A549 (cell line): ENCODE measurements around the gene XIRP1.

Source experiments
- CTCF ChIP-seq: fragments of >200 bp; sonication (Bioruptor Twin); formaldehyde crosslinking; IDR thresholded peaks from 3 replicates; pipeline ENCODE4 v1.5.1; 2016
- EP300 ChIP-seq, 2 experiments: fragments of >200 bp; sonication (Bioruptor Twin); formaldehyde crosslinking; IDR thresholded peaks; 2 replicates in 1 of 2; 3 replicates in 1 of 2; pipeline ENCODE4 v1.6.1; 2016 to 2017
- ESRRA ChIP-seq: fragments of 150-350 bp; IDR thresholded peaks from 2 replicates; pipeline ENCODE4 v1.6.1; 2014; ENCODE audit warnings: mild to moderate bottlenecking, low read length, borderline replicate concordance
- MAX ChIP-seq: IDR thresholded peaks from 2 replicates; pipeline ENCODE4 v1.6.1; 2012
- MAZ ChIP-seq: fragments of 150-350 bp; IDR thresholded peaks from 2 replicates; pipeline ENCODE4 v1.6.1; 2014; ENCODE audit warnings: antibody characterized with exemption, low read depth, low read length, borderline replicate concordance
- PHF8 ChIP-seq: fragments of 200-600 bp; sonication (generic); IDR thresholded peaks from 2 replicates; pipeline ENCODE4 v1.6.1; 2016; ENCODE audit warnings: low read depth, mild to moderate bottlenecking, antibody characterized with exemption, moderate library complexity, borderline replicate concordance
- POLR2A ChIP-seq: IDR thresholded peaks from 2 replicates; pipeline ENCODE4 v1.6.1; 2012; ENCODE audit warnings: mild to moderate bottlenecking, low read length
- REST ChIP-seq: fragments of 200-600 bp; sonication (generic); IDR thresholded peaks from 2 replicates; pipeline ENCODE4 v1.6.1; 2016; ENCODE audit warnings: antibody characterized with exemption, mild to moderate bottlenecking, moderate library complexity
- RFX5 ChIP-seq: fragments of 450-650 bp; IDR thresholded peaks from 2 replicates; pipeline ENCODE4 v1.7.1; 2014; ENCODE audit warnings: antibody characterized with exemption, mild to moderate bottlenecking, moderate library complexity
- ZFP36 ChIP-seq: fragments of 450-650 bp; IDR thresholded peaks from 2 replicates; pipeline ENCODE4 v1.6.1; 2014; ENCODE audit warnings: borderline replicate concordance; ENCODE audit not compliant: partially characterized antibody

- TF ChIP-seq POLR2A (no peak), RFX5 (no peak), CTCF (no peak), REST (no peak), MAX (no peak), MAZ (no peak), EP300 (IDR thresholded peaks at IDR 0.05) (no peak), ESRRA (no peak), ZFP36 (no peak), PHF8 (no peak)
Observed at GRCh38 chr3:39144095-39144747, 48.2 kb downstream of the XIRP1 start.
